Suppressor macrophage (primary cell): ENCODE measurements around the gene SMIM17.
"Not testable (repeated sequence)": the region's sequence is repeated elsewhere in the genome, so short reads cannot be mapped to it uniquely, and the experiment has no call there.

Source experiments
- DNase-seq, 4 experiments: peaks; one replicate each; pipeline ENCODE4 v3.0.0-alpha.2; 2020 to 2022

The SMIM17 gene

DNA sequence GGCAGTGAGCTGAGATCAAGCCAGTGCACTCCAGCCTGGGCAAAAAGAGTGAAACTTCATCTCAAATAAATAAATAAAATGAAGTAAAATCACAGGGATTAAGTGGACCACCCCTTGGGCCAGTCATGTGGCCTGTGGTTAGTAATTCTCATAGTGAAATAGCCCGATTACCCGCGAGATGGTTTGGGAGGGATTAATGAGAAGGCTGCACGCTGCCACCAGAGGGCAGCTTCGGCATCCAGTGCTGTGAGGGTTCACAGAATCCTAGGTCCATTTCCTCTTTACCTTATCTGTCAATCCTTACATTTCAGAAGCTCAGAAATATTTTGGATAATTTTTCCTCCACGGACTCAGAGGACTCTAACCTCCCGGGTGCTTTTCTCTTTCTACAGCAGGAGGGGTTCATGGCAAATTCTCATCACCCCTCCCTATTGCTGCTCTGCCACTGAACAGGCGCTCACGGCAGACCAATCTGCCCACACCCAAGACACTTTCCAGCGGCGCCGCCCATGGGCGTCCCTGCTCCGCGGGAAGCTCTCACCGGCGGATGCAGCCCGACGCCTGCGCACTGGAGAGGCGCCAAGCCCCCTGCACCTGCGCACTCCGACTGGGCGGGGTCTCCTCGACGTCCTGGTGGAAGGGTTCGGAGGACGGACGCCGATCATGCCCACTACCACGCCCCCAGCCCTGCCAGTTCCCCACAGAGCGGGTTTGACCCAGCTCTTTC lies 17.6 kb downstream of the SMIM17 start:
- DNase-seq = peak in 1 of 4 experiments; percentile 17

DNA sequence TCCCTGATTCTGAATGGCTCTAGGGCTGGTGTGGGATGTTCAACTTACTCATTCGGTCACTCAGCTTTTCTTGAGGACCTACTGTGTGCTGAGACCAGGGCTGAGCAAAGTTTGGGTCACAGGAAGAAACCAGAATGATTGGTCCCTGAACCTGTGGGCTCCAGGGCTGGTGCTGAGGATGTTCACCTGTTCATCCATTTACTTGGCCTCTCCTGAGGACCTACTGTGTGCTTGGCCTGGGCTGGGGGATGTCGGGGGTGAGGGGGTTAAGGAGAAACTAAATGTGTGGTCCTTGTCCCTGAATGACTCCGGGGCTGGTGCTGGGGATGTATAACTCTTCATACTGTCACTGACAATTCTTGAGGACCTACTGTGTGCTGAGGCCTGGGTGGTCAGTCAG lies 18.3 kb downstream of the SMIM17 start:
- no peak for DNase-seq

DNA sequence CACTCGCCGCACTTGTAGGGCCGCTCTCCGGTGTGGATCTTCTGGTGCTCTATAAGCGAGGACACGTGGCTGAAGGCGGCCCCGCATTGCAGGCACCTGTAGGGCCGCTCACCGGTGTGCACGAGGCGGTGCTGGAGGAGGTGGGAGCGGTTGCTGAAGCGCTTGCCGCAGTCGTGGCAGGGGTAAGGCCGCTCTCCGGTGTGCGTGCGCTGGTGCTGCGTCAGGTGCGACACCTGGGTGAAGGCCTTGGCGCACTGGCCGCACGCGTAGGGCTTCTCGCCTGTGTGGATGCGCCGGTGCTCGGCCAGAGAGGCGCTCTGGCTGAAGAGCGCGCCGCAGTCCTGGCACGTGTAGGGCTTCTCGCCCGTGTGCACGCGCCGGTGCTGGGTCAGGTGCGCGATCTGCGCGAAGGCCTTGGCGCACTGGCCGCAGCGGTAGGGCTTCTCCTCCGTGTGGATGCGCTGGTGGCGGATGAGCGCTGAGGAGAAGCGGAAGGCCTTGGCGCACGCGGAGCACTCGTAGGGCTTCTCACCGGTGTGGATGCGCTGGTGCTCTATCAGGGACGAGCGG lies 21.1 kb downstream of the SMIM17 start:
- no peak for DNase-seq

DNA sequence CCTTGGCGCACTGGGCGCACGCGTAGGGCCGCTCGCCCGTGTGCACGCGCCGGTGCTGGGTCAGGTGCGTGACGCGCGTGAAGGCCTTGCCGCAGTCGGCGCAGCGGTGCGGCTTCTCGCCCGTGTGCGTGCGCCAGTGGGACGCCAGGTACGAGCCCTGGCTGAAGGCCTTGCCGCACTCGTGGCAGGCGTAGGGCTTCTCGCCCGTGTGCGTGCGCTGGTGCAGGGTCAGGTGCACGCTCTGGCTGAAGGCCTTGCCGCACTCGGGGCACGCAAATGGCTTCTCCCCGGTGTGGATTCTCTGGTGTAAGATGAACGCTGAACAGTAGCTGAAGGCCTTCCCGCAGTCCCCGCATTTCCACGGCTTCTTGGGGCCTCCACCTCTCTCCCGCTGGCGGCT lies 21.6 kb downstream of the SMIM17 start:
- no peak for DNase-seq

DNA sequence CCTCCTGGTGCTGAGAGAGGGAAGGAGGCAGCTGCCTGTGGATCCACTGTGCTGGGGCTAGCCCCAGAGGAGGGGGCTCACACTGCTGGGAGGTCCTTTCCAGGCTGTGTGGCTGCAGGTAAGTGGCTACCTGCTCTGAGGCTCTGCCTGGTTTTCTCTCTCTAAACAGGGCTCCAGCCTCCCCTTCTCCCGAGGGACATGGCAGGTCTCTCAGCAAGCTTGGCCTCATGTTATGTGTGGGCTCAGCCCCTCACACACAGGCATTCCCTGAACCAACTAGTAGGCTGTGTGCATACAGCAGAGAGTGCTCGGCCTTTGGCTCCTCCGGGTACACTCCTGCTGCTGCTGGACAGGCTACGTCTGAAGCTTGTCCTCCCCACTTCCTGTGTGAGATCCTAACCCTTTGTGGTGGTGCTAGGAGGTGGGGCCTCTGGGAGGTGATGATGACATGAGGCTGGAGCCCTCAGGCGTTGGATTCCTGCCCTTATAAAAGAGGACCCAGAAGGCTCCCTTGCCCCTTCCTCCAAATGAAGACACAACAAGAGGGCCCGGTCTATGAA lies 24.4 kb downstream of the SMIM17 start:
- no peak for DNase-seq

DNA sequence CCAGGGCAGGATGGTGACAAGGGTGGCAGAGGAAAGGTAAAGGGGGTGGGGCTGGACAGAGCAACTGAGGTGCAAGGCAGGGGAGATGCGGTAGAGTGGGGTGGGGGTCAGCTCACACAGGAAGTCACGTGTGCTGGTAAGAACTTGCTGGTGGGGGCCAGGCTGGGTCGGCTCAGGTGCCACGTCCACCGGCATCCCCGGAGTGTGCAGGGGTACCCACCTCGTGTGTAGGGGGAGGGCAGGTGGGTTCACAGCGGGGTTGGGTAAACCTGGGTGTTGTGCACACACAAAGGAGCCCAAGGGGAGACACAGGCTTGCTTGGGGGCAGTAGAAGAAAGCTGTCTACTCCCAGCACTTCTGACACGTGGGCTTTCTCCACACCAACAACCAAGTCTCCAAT lies 25.7 kb downstream of the SMIM17 start:
- DNase-seq = no peak

DNA sequence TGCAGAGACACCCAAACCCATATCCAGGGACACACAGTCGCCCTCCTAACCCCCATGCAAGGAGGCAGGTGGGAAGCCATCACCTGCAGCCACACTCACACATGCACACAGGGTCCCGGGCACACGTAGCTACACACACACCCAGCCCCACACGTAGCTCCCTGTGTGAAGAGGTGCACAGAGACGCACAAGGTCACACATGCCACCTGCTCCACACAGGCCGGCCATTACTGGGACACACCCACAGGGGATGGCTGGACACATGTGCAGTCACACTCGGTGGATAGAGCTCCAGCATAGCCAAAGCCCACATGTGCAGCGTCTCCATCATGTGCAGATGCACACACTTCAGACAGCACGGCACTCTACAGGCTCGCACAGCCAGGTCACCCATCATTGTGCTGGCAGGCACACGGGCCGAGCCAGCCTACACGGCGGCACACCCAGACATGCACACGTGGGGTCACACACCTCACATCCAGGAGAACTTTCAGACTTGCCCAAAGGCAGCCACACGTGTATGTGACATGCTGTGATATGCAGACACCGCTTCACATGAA lies 27.5 kb downstream of the SMIM17 start:
- DNase-seq = no peak

DNA sequence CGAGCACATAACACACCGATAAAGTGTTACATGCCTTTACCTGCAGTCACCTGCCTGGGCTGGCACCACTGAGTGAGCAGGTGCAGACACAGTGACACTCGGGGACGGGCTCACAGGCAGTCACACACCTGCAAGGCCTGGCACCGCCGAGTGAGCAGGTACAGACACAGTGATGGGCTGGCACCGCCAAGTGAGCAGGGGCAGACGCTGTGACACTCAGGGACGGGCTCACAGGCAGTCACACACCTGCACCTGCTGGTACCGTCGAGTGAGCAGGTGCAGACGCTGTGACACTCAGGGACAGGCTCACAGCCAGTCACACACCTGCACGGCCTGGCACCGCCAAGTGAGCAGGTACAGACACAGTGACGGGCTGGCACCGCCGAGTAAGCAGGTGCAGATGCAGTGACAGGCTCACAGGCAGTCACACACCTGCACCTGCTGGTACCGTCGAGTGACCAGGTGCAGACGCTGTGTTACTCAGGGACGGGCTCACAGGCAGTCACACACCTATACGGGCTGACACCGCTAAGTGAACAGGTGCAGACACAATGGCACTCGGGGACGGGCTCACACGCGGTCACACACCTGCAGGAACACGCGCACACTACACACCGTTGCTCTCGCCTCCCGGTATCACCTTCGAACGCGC lies 28.1 kb downstream of the SMIM17 start:
- DNase-seq = no peak

DNA sequence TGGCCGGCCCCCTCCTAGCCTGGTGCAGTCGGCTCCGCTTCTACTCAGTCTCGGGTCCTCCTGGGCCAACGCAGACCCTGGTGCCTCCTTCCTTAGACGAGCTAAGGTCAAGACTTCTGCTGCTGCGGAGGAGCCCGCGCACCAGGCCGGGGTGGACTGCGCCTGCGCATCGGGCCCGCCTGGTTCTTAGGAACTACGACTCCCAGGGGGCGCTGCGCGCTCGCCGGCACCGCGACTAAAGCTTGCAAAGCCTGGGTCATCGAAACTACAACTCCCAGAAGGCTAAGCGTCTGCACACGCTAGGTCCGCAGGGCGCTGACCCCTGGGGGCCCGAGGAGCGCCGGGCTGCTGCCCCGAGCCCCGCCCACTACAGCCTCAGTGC lies 28.6 kb downstream of the SMIM17 start, which contains the start of gene ZNF835:
TSS of gene ZNF835 (minus strand) at position 145 of the 382 bp plus-strand sequence. CDS start 6,559 bp downstream, outside the sequence.
- peak; percentile 92 to 97 (median 95) for DNase-seq

DNA sequence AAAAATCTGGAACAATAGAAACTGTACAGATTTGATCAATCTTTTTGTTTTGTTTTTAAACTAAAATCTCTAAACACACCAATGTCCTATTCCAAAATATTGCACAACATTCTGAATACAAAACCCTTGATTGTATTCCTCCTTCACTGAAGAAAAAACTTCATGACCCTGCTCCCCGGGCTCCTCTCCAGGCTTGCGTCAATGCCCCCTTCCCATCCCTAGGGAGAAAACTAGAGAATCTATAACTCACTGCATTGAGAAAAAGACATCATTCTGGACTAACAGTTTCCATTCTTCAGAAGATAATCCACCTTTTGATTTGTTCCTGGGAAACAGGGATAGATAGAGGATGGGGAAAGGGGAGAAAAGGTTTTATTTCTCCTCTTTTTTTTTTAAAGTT lies 29.7 kb downstream of the SMIM17 start:
- DNase-seq = not testable (repeated sequence)

DNA sequence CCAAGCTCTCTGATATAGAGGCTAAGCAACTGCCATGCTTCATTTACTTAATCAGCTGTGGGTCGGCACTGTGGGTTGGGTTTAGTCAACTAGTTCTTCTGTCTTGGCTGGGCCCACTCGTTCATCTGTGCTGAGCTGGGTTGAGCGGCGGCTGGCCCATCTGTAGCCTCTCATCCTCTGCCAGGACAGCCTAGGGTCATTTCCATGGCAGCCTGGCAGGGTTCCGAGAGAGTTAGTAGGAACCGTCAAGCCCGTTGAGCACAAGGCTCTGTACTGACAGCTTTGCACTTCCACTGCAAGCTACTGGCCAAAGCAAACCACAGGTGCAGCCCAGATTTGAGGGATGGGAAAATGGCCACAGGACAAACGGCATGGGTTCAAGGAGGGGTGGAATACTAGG lies 35.2 kb downstream of the SMIM17 start:
- no peak for DNase-seq

DNA sequence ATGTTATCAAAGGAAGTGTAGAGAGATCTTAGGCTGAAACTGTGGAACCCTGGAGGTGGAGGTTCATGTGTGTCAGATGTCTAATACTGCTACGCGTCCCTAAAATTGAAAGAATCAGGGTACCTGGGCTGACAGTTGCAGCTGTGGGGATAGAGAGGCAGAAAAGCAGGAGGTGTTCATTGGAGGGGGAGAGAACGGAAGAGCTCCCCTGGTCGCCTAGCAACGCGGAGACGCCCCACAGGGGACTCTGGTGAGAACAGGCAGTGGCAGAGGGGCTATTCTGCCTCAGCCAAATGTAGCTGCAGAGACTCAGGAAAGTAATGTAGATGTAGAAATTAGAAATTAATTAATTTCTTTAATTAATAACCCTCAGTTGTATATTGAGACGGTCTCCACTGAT lies 38.7 kb downstream of the SMIM17 start:
- DNase-seq = no peak

DNA sequence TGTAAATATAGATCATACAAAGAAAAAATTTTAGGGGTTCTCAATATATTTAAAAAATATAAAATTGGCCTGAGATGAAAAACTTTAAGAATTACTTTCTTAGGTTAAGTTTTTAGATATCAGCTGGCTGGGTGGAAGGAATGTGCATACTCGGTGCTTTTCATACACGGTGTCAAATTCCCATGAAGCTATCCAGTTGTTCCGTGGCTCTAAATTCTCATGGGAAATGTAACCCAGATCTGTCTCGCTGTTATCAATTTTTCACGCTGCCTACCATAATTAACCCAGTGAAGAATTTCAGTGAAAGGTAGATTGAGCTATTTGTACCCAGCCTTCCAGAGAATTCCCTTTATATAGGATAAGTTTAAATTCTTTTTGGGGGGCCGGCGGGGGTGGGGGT lies 40.2 kb downstream of the SMIM17 start:
- no peak for DNase-seq

DNA sequence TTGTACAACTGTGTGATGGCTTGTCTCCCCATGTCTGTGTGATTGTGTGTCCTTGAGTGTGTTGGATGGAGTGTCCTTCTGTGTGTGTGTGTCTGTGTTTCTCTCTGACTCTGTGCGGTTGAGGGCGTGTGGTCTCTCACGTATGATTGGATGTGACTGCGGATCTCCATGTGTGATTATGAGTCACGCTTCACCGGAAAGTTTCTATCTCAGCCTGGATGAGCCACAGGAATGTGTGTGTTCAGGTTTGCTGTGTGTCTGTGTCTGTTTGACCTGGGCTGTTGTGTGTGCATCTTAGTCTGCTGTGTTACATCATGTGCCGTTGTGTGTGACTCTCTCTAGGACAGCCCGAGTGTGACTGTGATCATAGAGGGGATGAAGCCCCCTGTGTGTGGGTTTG lies 44.1 kb downstream of the SMIM17 start:
- no peak for DNase-seq

DNA sequence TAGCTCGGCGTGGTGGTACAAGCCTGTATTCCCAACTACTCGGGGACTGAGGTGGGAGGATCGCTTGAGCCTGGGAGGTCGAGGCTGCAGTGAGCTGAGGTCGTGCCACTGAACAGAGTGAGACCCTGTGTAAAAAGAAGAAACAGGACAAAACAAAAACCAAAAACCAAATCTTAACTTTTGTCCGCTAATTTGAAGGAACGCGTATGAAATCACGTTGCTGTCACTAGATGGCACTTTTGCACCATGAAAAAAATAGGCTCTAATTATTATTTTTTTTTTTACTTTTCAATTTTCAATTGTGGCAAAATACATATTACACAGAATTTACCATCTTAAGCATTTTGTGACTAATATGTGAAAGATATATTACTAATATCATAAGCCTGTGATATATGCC lies 46.2 kb downstream of the SMIM17 start:
- no peak for DNase-seq

DNA sequence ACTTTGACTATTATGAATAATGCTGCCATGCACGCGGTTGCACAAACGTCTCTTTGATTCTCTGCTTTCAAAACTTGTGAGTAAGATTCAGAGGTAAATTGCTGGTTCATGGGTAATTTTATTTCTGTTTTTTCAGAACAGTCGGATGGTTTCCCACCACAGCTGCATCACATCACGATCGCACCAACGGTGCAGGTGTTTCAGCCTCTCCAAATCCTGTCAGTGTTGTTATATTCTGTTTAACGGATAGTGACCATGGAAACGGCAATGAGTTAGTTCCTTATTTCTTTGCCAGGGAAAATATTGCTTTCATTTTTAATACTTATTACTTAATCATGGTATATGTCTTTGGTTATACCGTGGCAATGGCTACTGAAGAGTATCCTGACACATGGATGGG lies 47.7 kb downstream of the SMIM17 start:
- no peak for DNase-seq

DNA sequence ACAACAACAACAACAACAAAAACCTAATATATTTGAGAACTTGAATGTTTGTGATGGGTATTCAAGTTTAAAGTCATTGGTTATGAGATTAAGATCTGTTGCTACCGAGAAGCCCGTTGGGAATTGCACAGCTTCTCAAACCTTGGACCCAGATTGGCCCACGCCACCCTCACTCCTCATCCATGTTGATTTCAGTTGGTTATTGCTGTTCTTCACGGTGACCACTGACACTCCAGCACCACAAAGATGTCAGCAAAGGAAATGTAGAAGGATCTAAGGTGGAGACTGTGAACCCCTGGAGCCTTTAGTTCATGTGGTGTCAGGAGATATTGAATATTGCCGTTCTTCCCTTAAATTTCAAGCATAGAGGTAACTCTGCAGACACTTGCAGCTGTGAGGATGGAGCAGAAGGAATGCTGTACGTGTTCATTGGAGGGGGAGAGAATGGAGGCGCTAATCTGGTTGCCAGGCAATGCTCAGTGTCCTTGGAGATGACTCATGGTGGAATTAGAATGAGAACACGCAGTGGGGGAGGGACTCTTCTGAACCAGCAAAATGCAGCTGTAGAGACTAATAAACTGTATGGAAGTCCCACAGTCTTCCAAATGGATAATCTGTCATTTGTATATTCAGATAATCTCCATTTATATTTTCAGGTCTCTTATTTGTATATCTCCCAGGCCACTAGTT lies 49.4 kb downstream of the SMIM17 start:
- DNase-seq = no peak

DNA sequence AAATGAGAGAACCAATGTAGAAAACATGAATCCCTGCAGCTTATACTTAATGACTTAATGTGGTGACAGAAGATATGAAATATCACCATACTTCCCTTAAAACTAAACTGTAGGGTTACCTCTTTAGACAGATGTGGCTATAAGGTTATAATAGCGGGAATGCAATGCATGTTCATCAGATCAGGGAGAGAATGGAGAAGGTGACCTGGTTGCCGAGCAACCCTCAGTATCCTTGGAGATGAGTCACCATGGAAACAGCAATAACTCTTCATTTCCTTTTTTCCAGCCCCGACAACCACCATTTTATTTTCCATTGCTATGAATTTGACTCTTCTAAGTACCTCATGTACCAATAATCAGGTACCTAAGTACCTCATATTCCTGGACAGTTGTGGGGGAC lies 56.6 kb downstream of the SMIM17 start:
- DNase-seq = no peak

DNA sequence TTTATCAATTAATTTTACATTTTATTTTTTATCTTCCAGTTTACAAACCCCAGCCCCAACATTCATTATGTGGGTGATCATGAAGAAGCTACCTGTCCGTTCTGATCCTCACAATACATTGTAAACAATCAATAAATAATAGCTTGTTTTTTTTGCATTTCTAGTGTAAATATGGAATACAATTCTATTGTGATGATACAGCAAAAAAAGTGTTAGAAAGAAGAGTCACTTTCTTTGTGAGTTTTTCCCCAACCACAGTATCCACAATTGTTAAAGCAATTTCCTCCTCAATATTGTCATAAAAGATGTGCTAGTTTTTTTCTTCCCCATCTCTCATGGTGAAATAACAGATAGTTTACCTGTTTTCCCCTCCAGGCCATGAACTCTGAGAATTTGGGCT lies 58.9 kb downstream of the SMIM17 start:
- no peak for DNase-seq

DNA sequence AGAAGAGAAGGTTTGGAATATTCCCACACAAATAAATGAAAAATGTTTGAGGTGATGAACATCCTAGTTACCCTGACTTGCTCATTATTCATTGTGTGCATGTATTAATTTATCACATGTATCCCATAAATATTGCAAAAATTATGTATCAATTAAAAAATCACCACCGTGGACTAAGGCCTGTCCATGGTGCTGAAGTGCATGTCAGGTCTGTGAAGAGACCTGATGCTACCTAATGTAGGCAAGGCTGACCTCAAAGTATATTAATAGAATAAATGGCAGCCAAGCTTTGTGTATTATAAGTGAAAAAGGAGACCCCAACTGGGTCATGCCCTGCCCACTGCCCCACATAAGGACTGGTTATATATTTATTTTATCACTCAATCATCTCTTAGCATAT lies 63.0 kb downstream of the SMIM17 start:
- no peak for DNase-seq
